A549 treated with AZD9567 at 1 μM for 4 hours (cell line): ENCODE data around the gene AGO1. TPM values are rescaled to one million over a fixed set of nuclear protein-coding genes. Genes with fewer than 3 reads are reported as not detected.

Source experiments
- total RNA-seq: library from RNA; stranded (reverse); fragments of 200-300 nt; extraction: Qiagen RNA extraction; gene quantifications from 5 replicates; pipeline ENCODE4 v1.2.3, GENCODE V29; 2022; ENCODE audit not compliant: insufficient read depth

AGO1 gene
- total RNA-seq: 3.0 to 4.4 TPM (median 4.3 TPM) in 5 replicates

DNA sequence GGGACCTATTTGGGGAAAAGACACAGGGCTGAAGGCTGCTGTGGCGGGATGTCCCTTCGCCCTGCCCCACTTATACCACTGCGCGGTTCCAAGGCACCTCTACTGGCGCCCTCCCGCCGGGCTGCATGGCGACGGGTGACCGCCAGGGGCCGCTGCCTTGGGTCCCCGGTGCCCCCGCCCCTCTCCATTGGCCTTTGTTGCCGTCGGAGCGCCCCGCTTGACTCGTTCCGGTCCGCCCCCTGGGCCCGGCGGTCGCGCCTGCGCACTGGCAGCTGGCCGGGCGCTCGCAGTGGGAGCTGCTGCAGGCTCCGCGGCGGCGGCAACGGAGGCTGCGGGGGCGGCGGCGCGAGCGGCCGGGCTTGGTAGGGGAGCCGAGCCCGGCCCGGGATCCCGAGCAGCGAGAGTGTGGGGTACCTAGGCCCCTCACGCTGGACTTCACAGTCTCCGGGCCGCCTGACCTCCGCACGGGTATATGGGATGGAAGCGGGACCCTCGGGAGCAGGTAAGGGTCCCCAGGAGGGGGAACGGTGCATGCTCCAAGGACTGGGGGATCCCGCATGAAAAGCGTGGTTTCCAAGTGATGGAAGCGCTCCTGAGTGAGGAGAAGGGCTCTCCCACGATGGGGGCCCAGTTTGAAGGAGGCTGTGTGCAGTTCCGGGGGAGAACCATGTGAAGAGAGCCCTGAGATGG, at the start of gene AGO1:
Gene AGO1, plus strand, starts transcription at position 265 of the 690 bp plus-strand sequence. Its CDS starts 213 bp downstream, at position 478.

DNA sequence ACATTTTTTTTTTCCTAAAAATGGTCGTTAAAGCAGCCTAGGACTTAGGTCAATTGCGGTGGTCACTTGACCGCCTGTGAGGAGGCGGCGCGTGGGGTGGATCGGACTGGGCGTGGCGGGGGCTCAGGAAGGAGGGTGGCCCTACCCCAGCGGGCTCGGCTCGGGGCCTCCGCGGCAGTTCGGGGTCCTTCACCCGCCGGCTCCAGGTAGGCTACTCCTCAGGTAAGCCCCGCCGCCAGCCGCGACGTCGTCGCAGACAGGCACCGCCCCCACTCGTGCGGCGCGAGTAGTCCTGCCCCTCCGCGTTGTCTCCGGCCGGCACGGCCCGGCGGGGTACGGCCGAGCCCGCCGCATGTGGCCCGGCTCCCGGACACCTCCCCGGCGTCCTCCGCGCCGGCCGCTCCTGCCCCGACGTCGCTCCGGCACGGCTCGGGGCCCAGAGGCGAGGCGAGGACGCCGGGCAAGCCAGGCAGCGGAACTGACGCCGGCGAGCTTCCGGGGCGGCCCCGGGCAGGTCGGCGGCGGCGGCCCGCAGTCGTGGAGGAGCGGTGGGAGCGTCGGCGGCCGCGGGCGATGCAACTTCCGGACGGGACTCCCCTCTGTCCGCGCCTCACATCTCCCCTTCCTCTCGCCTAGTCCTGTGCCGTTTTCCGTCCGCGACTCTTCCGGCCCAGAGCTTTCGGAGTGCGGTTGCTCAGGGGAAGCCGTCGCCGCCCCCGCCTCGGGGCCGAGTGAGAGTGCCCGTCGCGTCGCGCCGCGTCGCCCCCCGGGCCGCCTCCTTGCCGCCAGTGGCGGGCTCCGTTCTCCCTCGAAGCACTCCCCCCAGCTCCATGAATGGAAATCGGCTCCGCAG, 47.8 kb downstream of the AGO1 start, which contains the start of gene AGO3:
Gene AGO3, plus strand, starts transcription at position 513 of the 853 bp plus-strand sequence. Its CDS starts 322 bp downstream, at position 835.

Other genes starting within 250 kb of the AGO1 start
- 100 to 116 TPM (median 107 TPM) in 5 replicates for gene PSMB2, start 241.7 kb upstream of the AGO1 start, total RNA-seq
- gene C1orf216, start 164.3 kb upstream of the AGO1 start, total RNA-seq: 11.2 to 14.3 TPM (median 14.2 TPM) in 5 replicates
- 9.8 to 16.2 TPM (median 11.0 TPM) in 5 replicates for gene CLSPN, start 113.2 kb upstream of the AGO1 start, total RNA-seq
- gene AGO4, start 75.2 kb upstream of the AGO1 start, total RNA-seq: 1.9 to 4.3 TPM (median 3.0 TPM) in 5 replicates
- 6.5 to 9.1 TPM (median 8.4 TPM) in 5 replicates for gene AGO3, start 47.9 kb downstream of the AGO1 start, total RNA-seq
- 0.09 TPM in 1 of 5 replicates, not detected in the others for gene TEKT2, start 200.9 kb downstream of the AGO1 start, total RNA-seq
- gene ADPRS, start 205.7 kb downstream of the AGO1 start, total RNA-seq: 29.2 to 35.5 TPM (median 33.0 TPM) in 5 replicates
- 0.05 to 0.14 TPM (median 0.12 TPM) in 4 of 5 replicates, not detected in the other for gene COL8A2, start 242.0 kb downstream of the AGO1 start, total RNA-seq